Retinal pigment epithelial cell (primary cell): Measurements from ENCODE around the gene NEGR1.

Experiments used
- DNase-seq: peaks from one replicate; pipeline ENCODE4 v3.0.0-alpha.2; 2010; ENCODE audit warnings: low read depth
- H3K4me3 ChIP-seq: 2 replicates; pipeline ENCODE4 v1.5.1; 2011; ENCODE audit warnings: mild to moderate bottlenecking, low read length, control low read depth, moderate library complexity
- TF ChIP-seq, protein P1 (sequence below): conservative IDR thresholded peaks from 2 replicates; pipeline ENCODE4 v1.5.1; 2011; ENCODE audit warnings: low read depth, low read length, control low read depth, inconsistent platforms

Gene NEGR1

DNA sequence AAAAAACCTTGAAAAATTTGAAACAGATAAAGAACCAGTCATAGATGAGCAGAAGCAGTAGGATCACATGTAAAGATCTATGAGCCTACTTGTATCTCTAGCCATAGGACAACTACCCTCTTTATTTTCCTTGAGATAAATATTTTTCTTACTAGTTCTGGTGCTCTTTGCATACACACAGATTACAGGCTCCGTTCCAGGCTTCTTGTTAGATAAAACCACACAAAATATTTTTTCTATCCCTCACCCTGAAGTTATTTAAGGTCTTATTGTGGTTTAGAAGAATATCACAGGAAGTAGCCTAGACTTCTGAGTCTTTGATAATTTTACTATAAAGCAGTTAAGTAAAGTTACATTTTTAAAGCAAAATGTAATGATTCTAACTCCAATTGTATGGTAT is 512.2 kb downstream of the NEGR1 start:
- no peak overlapping the region for H3K4me3 ChIP-seq
- DNase-seq: no peak

DNA sequence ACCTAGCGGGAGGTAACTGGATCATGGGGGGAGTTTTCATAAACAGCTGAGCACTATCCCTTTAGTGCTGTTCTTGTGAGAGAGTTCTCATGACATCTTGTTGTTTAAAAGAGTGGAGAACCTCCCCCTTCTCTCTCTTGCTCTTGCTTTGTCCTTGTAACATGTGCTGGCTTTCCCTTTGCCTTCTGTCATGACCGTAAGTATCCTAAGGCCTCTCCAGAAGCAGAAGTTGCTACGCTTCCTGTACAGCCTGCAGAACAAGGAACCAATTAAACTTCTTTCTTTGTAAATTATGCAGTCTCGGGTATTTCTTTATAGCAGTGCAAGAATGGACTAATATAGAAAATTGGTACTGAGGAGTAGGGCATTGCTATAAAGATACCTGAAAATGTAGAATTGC is 515.6 kb downstream of the NEGR1 start:
- H3K4me3 ChIP-seq: no peak overlapping the region
- TF ChIP-seq, protein P1, sequence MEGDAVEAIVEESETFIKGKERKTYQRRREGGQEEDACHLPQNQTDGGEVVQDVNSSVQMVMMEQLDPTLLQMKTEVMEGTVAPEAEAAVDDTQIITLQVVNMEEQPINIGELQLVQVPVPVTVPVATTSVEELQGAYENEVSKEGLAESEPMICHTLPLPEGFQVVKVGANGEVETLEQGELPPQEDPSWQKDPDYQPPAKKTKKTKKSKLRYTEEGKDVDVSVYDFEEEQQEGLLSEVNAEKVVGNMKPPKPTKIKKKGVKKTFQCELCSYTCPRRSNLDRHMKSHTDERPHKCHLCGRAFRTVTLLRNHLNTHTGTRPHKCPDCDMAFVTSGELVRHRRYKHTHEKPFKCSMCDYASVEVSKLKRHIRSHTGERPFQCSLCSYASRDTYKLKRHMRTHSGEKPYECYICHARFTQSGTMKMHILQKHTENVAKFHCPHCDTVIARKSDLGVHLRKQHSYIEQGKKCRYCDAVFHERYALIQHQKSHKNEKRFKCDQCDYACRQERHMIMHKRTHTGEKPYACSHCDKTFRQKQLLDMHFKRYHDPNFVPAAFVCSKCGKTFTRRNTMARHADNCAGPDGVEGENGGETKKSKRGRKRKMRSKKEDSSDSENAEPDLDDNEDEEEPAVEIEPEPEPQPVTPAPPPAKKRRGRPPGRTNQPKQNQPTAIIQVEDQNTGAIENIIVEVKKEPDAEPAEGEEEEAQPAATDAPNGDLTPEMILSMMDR: no peak
- no peak for DNase-seq

More for the DNA sequence above, 512.2 kb downstream of the NEGR1 start:
- TF ChIP-seq, protein P1: no peak

DNA sequence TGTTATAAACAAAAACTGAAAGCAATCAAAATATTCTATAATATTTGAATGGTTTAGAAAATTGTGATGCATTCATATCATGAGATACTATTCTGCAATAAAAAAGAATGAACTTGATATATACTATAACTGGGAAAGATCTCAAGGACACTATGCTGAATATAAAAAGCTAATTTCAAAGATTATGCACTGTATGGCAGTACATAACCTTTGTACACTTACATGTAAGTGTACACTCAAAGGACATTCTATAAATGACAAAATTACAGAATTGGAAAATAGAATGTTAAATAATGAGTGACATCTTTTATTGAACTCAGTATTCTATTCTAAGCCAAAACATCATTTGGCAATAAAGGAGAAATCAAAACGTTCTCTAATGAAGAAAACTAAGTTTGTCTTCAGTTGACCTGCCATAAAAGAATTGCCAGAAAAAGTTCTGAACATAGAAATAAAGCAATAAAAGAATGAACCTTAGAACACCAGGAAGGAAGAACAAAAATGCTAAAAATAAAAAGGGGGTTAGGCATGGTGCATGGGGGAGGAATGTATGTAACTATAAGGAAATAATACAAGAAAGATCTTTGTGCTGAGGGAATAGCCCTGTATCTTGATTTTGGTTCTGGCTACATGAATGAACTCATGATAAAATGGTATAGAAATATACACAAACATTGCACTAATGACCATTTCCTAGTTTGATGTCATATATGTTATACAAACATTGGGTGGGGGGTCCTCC is 519.7 kb downstream of the NEGR1 start:
- TF ChIP-seq, protein P1: no peak
- no peak overlapping the region for H3K4me3 ChIP-seq
- no peak for DNase-seq

DNA sequence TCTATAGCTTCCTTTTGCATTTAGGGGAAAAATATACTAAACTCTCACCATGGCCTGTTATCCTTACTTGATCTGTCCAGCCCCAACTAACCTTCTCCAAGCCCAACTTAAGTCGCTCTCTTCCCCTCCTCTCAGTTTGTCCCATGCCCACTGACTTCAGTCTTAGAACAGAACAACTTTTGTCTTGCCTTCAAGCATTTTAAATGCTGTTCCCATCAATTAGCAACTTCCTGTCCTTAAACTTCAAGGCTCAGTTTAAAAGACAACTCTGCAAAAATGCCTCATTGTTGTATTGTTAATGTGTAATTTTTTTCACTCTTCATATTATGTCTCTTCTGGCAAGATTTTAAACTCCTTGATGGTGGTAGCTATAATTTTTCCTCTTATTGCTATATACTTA is 526.9 kb downstream of the NEGR1 start:
- no peak for DNase-seq
- H3K4me3 ChIP-seq: no peak overlapping the region
- TF ChIP-seq, protein P1: no peak

DNA sequence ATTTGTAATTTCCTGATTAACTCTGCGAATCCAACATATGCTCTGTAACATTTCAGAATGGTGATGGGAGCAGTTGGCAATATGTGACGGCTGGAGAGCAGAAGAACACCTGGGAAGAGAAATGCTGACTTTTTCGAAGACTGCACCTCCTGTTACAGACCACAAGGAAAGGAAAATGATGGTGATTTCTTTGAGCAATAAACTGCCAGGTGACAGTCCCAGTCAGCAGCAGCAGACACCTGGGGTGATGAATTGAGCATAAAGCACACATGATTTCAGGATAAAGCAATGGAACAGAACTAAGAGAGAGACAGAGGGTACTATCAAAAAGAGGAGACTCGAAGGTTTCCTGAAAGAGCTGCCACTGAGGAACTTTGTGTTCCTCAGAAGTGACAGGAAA is 528.6 kb downstream of the NEGR1 start:
- TF ChIP-seq, protein P1: no peak
- DNase-seq: no peak
- no peak overlapping the region for H3K4me3 ChIP-seq

DNA sequence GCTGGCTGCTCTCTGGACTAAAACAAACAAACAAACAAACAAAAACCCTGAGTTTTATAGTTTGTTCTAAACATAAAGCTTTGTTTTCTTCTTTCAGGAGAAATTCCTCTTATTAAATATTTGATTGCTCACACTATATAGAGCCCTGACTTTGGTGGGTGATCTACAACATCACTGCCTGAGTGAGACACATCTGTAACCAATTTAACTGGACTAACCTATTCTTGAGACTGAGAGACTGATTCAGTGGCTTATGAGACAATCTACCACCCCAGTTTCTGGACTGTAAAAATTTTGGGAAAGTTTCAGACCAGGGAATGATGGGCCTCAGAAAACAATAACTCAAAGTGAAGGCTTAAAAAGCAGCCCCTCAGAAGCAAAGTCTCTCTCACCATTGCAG is 537.0 kb downstream of the NEGR1 start:
- H3K4me3 ChIP-seq: no peak overlapping the region
- TF ChIP-seq, protein P1: no peak
- DNase-seq: no peak

DNA sequence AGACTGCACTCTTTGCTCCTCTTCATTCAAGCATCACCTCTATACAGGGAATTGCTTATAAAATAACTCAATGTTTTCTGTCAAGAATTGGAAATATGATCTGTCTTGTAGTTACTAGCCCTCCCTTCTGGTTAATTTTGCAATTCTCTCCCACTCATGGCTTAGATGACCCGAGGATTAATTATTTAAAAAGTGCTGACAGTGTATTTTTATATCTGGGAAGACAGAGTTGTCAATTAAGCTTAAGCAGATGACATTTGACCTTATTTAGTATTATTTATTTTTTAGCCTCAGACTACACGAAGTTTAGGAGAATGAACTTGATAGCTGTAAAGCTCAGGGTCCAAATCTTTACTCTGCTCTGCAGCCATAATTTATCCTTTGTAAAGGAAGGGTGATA is 538.5 kb downstream of the NEGR1 start:
- TF ChIP-seq, protein P1: no peak
- DNase-seq: no peak
- no peak overlapping the region for H3K4me3 ChIP-seq
